Measurements from ENCODE around the gene LACTBL1. TPM values are rescaled to one million over a fixed set of nuclear protein-coding genes. Genes with fewer than 3 reads are reported as not detected.

The LACTBL1 gene
- total RNA-seq, 2 donors from 2014 or later = not detected

DNA sequence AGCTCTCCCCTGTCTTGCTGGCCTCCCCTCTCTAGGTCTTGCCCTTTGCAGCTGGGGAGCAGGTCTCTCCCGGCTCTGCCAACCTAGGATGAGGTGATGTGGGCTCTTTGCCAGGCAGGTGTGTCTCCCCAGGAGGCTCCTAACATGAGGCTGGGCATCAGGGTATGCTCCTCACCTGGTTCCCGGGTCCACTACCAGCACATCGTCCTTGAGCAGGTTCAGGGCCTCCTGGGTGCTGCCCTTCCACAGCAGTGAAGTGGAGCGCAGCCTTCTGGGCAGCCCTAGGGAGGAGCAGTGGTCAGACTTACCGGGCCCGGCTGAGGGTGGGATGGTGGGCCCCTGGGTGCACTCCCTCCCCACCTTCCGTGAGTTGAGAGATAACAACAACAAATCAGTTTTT, 17.5 kb downstream of the LACTBL1 start:
- Histone ChIP-seq H3K4me3 (no peak overlapping the region), H3K27ac (no peak overlapping the region), H3K27me3 (peaks cover 29% of the 10 kb centered on the region), H3K36me3 (no peaks in the 10 kb centered on the region), H3K9ac (ENCODE audit: low read depth in 2 of 2, low read length in 2 of 2) (no peak overlapping the region), H3K4me1 (no peaks in the 10 kb centered on the region), H3K9me3 (no peaks in the 10 kb centered on the region)
- intact Hi-C loops (cut with DNase I) = no loop called here
- DNase-seq = no peak
- TF ChIP-seq CTCF (IDR thresholded peaks at IDR 0.05) = no peak

GRCh38 chr1:22953740-22954141, 18.9 kb downstream of the LACTBL1 start:
- no peak overlapping the region for H3K27ac ChIP-seq
- H3K4me3 ChIP-seq = no peak overlapping the region
- H3K36me3 ChIP-seq = no peaks in the 10 kb centered on the region
- no peaks in the 10 kb centered on the region for H3K9me3 ChIP-seq
- intact Hi-C loops (cut with DNase I) = no loop called here
- no peaks in the 10 kb centered on the region for H3K4me1 ChIP-seq
- H3K27me3 ChIP-seq = peaks cover 29% of the 10 kb centered on the region
- DNase-seq = no peak
- H3K9ac ChIP-seq (ENCODE audit: low read depth in 2 of 2, low read length in 2 of 2) = no peak overlapping the region
- TF ChIP-seq CTCF (IDR thresholded peaks at IDR 0.05) = no peak

DNA sequence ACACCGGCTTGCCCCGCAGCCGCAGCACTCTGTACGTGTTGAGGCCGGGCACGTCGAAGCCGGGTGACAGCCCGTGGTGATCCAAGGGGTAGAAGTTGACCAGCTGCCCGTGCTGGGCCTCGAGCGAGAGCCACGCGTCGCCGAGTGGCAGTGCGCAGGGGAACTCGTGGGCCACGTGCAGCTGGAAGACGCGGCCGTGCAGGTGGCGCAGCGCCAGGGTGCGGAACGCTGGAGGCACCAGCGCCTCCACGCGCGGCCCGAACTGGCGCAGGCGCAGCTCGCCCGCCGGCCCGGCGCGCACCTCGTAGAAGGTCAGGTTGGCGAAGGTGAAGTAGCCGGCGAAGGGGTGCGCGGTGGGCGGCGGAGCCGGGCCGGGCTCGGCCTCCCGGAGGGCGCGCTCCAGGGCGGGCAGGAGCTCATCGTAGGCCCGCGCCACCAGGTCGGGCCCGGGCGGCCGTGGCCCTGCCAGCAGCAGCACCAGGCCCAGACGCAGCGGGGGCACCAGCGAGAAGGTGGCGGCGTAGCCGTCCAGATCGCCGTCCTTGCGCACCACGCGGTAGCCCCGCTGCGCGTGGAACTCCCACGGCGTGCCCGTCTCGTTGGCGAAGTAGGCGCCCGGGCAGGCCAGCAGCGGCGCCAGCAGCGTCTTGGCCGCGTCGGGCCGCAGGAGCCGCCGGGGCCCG, 19.5 kb downstream of the LACTBL1 start:
- no peak for DNase-seq
- no peak overlapping the region for H3K4me3 ChIP-seq

DNA sequence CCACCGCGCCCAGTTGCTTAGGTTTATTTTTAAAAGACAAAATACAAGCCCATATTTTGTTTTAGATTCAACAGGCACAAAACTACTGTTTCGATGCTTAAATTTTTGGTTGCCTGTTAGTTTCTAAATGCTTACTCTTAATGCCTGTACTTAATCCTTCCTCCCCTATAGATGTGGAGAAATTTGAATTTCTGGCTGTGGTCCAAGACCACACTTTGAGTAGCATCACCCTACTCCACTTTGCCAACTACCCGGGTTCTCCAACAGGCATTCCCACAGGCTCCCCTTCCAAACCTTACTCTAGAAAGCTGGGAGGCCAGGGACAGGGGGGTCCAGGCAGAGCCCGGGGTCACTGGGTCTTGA, 20.0 kb downstream of the LACTBL1 start:
- Histone ChIP-seq H3K4me3 (no peak overlapping the region), H3K27me3 (peaks cover 29% of the 10 kb centered on the region), H3K9ac (ENCODE audit: low read depth in 2 of 2, low read length in 2 of 2) (no peak overlapping the region), H3K9me3 (no peaks in the 10 kb centered on the region), H3K4me1 (no peaks in the 10 kb centered on the region), H3K27ac (no peak overlapping the region), H3K36me3 (no peaks in the 10 kb centered on the region)
- intact Hi-C loops (cut with DNase I) = no loop called here
- no peak for DNase-seq
- no peak for TF ChIP-seq CTCF (IDR thresholded peaks at IDR 0.05)

More for the DNA sequence above, 19.5 kb downstream of the LACTBL1 start:
- peaks cover 29% of the 10 kb centered on the region for H3K27me3 ChIP-seq
- no peak overlapping the region for H3K9ac ChIP-seq (ENCODE audit: low read depth in 2 of 2, low read length in 2 of 2)
- TF ChIP-seq CTCF (IDR thresholded peaks at IDR 0.05) = no peak
- H3K4me1 ChIP-seq = no peaks in the 10 kb centered on the region
- no peaks in the 10 kb centered on the region for H3K36me3 ChIP-seq
- H3K9me3 ChIP-seq = no peaks in the 10 kb centered on the region
- H3K27ac ChIP-seq = no peak overlapping the region
- intact Hi-C loops (cut with DNase I) = no loop called here

DNA sequence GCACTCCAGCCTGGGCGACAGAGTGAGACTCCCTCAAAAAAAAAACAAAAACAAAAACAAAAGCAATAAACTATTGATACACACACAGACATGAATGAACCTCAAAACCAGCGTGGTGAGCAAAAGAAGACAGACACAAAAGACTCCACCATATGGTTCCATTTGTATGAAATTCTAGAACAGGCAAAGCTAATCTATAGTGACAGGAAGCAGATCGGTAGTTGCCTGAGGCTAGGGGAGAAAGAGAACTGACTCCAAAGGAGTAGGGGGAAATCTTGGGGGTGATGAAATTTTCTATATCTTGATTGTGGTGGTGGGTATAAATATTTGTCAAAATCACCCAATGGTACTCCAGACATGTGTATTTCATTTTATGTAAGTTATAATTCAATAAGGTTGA, 20.9 kb downstream of the LACTBL1 start:
- H3K9me3 ChIP-seq = no peaks in the 10 kb centered on the region
- H3K4me1 ChIP-seq = no peaks in the 10 kb centered on the region
- no peak overlapping the region for H3K27ac ChIP-seq
- TF ChIP-seq CTCF (IDR thresholded peaks at IDR 0.05) = no peak
- no peak for DNase-seq
- H3K27me3 ChIP-seq = peaks cover 29% of the 10 kb centered on the region
- no peaks in the 10 kb centered on the region for H3K36me3 ChIP-seq
- intact Hi-C loops (cut with DNase I) = no loop called here
- H3K4me3 ChIP-seq = no peak overlapping the region
- no peak overlapping the region for H3K9ac ChIP-seq (ENCODE audit: low read depth in 2 of 2, low read length in 2 of 2)

Data from colonic mucosa (tissue), 4 donors.